Bronchial epithelial cell (primary cell): ENCODE measurements around the gene AOAH. TPM values are rescaled to one million over a fixed set of nuclear protein-coding genes. Genes with fewer than 3 reads are reported as not detected.
"Not testable (repeated sequence)": the region's sequence is repeated elsewhere in the genome, so short reads cannot be mapped to it uniquely, and the experiment has no call there.

ENCODE experiments used
- DNase-seq: peaks from one replicate; pipeline ENCODE4 v3.0.0-alpha.2; 2010; ENCODE audit warnings: low read depth
- FAIRE-seq: peaks from 2 replicates; lab custom pipeline; 2011; peaks lifted over from hg19 to GRCh38; lab: Jason Lieb, UNC
- H3K27me3 ChIP-seq: 2 replicates; pipeline ENCODE4 v1.5.1; 2011; ENCODE audit warnings: low read length; ENCODE audit not compliant: control insufficient read depth, insufficient read depth
- H3K36me3 ChIP-seq: 2 replicates; pipeline ENCODE4 v1.5.1; 2011; ENCODE audit warnings: low read length; ENCODE audit not compliant: control insufficient read depth, insufficient read depth
- H3K4me3 ChIP-seq: 2 replicates; pipeline ENCODE4 v1.5.1; 2011; ENCODE audit warnings: mild to moderate bottlenecking, low read depth, low read length, control low read depth
- CTCF ChIP-seq: IDR thresholded peaks from 2 replicates; pipeline ENCODE4 v1.5.1; 2011; ENCODE audit warnings: mild to moderate bottlenecking, moderate library complexity, low read length, control low read depth, inconsistent platforms; ENCODE audit not compliant: insufficient read depth, severe bottlenecking
- total RNA-seq: library from RNA; depleted of rRNA; stranded (reverse); fragments of >200 nt; gene quantifications from 2 replicates; pipeline ENCODE4 v1.2.1, GENCODE V29; 2014

The AOAH gene
- total RNA-seq, 1 donor from 2014 or later: not detected

- FAIRE-seq (no peak), DNase-seq (no peak)
- Histone ChIP-seq H3K4me3 (no peak overlapping the region), H3K36me3 (no peaks in the 10 kb centered on the region), H3K27me3 (no peaks in the 10 kb centered on the region)
- no peak for TF ChIP-seq CTCF
Observed at GRCh38 chr7:36506130-36506798, 218.0 kb downstream of the AOAH start.

GRCh38 chr7:36504617-36505016 is 219.7 kb downstream of the AOAH start:
- FAIRE-seq, DNase-seq, H3K27me3 ChIP-seq, H3K4me3 ChIP-seq, H3K36me3 ChIP-seq: not testable (repeated sequence)

GRCh38 chr7:36504216-36504615 is 220.1 kb downstream of the AOAH start:
- H3K27me3 ChIP-seq, H3K36me3 ChIP-seq, FAIRE-seq, DNase-seq, H3K4me3 ChIP-seq: not testable (repeated sequence)

- H3K4me3 ChIP-seq: no peak overlapping the region
- no peak for TF ChIP-seq CTCF
- no peaks in the 10 kb centered on the region for H3K27me3 ChIP-seq
- no peaks in the 10 kb centered on the region for H3K36me3 ChIP-seq
- DNase-seq (no peak), FAIRE-seq (no peak)
Observed at GRCh38 chr7:36497775-36498174, 226.5 kb downstream of the AOAH start.

GRCh38 chr7:36497176-36497575 is 227.1 kb downstream of the AOAH start:
- not testable (repeated sequence) for H3K36me3 ChIP-seq, H3K27me3 ChIP-seq, H3K4me3 ChIP-seq, FAIRE-seq
- peak; percentile 87 for DNase-seq

GRCh38 chr7:36496576-36496975 is 227.7 kb downstream of the AOAH start:
- TF ChIP-seq CTCF: no peak
- Histone ChIP-seq H3K27me3 (no peaks in the 10 kb centered on the region), H3K36me3 (no peaks in the 10 kb centered on the region), H3K4me3 (no peak overlapping the region)
- DNase-seq: no peak
- no peak for FAIRE-seq

GRCh38 chr7:36491317-36491716 is 233.0 kb downstream of the AOAH start:
- no peaks in the 10 kb centered on the region for H3K36me3 ChIP-seq
- H3K4me3 ChIP-seq: no peak overlapping the region
- H3K27me3 ChIP-seq: peaks cover 2% of the 10 kb centered on the region
- no peak for DNase-seq
- TF ChIP-seq CTCF: no peak
- FAIRE-seq: no peak
